GM23338 (cell line): Measurements from ENCODE around the gene KAZN. TPM values are rescaled to one million over a fixed set of nuclear protein-coding genes. Genes with fewer than 3 reads are reported as not detected.

Experiments
- ATAC-seq: fragments of 200-7000 bp; cut with Tn5 transposase; 3 replicates; pipeline ENCODE4 v1.9.1; 2020
- DNase-seq: peaks from one replicate; pipeline ENCODE4 v3.0.0-alpha.2; 2015; ENCODE audit warnings: low spot score
- H2AFZ ChIP-seq: fragments of 200-600 bp; sonication (generic); 2 replicates; pipeline ENCODE4 v1.8.0; 2016; ENCODE audit warnings: antibody characterized with exemption, mild to moderate bottlenecking, moderate library complexity
- H3F3A ChIP-seq: fragments of 200-600 bp; sonication (generic); replicated peaks from 2 replicates; pipeline ENCODE4 v1.8.0; 2017; ENCODE audit warnings: antibody characterized with exemption, mixed run types, low read depth
- H3K27ac ChIP-seq: fragments of 200-600 bp; sonication (generic); 2 replicates; pipeline ENCODE4 v1.6.1; 2016; ENCODE audit warnings: low read depth
- H3K27me3 ChIP-seq: fragments of 200-600 bp; sonication (generic); 2 replicates; pipeline ENCODE4 v1.8.0; 2016; ENCODE audit warnings: mild to moderate bottlenecking, mixed run types, moderate library complexity; ENCODE audit not compliant: insufficient read depth
- H3K36me3 ChIP-seq: fragments of 200-600 bp; sonication (generic); 2 replicates; pipeline ENCODE4 v1.8.0; 2016; ENCODE audit warnings: mild to moderate bottlenecking; ENCODE audit not compliant: insufficient read depth
- H3K4me1 ChIP-seq: fragments of 200-600 bp; sonication (generic); 2 replicates; pipeline ENCODE4 v1.8.0; 2016; ENCODE audit warnings: mild to moderate bottlenecking, moderate library complexity; ENCODE audit not compliant: insufficient read depth
- H3K4me2 ChIP-seq: fragments of 200-600 bp; sonication (generic); 2 replicates; pipeline ENCODE4 v1.7.1; 2017; ENCODE audit warnings: mixed run types
- H3K4me3 ChIP-seq: fragments of 200-600 bp; sonication (generic); 2 replicates; pipeline ENCODE4 v1.6.1; 2016; ENCODE audit warnings: mixed run types
- H3K79me2 ChIP-seq: fragments of 200-600 bp; sonication (generic); replicated peaks from 2 replicates; pipeline ENCODE4 v1.8.0; 2017; ENCODE audit warnings: mild to moderate bottlenecking; ENCODE audit not compliant: insufficient read depth
- H3K9me2 ChIP-seq: fragments of 200-600 bp; sonication (generic); 2 replicates; pipeline ENCODE4 v1.8.0; 2017; ENCODE audit not compliant: insufficient read depth
- H4K20me1 ChIP-seq: fragments of 200-600 bp; sonication (generic); replicated peaks from 2 replicates; pipeline ENCODE4 v1.8.0; 2017; ENCODE audit warnings: mild to moderate bottlenecking; ENCODE audit not compliant: insufficient read depth
- H3K27ac Mint-ChIP-seq: 2 replicates; pipeline ENCODE4 v1.8.0; 2020; ENCODE audit warnings: inconsistent platforms, mild to moderate bottlenecking, moderate library complexity, mixed read lengths
- H3K27me3 Mint-ChIP-seq: 3 replicates; pipeline ENCODE4 v1.8.0; 2022; ENCODE audit warnings: low read depth, mild to moderate bottlenecking, moderate library complexity, mixed read lengths, inconsistent platforms; ENCODE audit not compliant: insufficient read depth, poor library complexity
- H3K36me3 Mint-ChIP-seq: 3 replicates; pipeline ENCODE4 v1.8.0; 2021; ENCODE audit warnings: low read depth, mild to moderate bottlenecking, inconsistent platforms, moderate library complexity, mixed read lengths
- H3K4me1 Mint-ChIP-seq: 3 replicates; pipeline ENCODE4 v1.8.0; 2020; ENCODE audit warnings: mild to moderate bottlenecking, inconsistent platforms, mixed read lengths
- H3K4me3 Mint-ChIP-seq: 3 replicates; pipeline ENCODE4 v1.8.0; 2021; ENCODE audit warnings: moderate library complexity, mild to moderate bottlenecking, inconsistent platforms, mixed read lengths
- H3K9me3 Mint-ChIP-seq: 3 replicates; pipeline ENCODE4 v1.8.0; 2020; ENCODE audit warnings: moderate library complexity, mild to moderate bottlenecking, inconsistent platforms, mixed read lengths
- CTCF ChIP-seq, 2 experiments: fragments of 200-600 bp in 1 of 2; sonication (generic) in 1 of 2; conservative IDR thresholded peaks; 2 replicates each; pipeline versions ENCODE4 v1.5.1 to v1.6.1; 2016 to 2017; ENCODE audit warnings: antibody characterized with exemption in 2 of 2, low read depth in 2 of 2, mild to moderate bottlenecking in 2 of 2, moderate library complexity in 1 of 2
- ETS1 ChIP-seq: IDR thresholded peaks from 2 replicates; pipeline ENCODE4 v1.6.1; 2016; ENCODE audit warnings: antibody characterized with exemption
- EZH2 ChIP-seq: fragments of 200-600 bp; sonication (generic); IDR thresholded peaks from one replicate; pipeline ENCODE4 v1.8.0; 2017; ENCODE audit warnings: antibody characterized with exemption, mild to moderate bottlenecking, low read depth; ENCODE audit not compliant: unreplicated experiment
- EZH2phosphoT487 ChIP-seq: fragments of 200-600 bp; sonication (generic); IDR thresholded peaks from one replicate; pipeline ENCODE4 v1.8.1; 2018; ENCODE audit warnings: antibody characterized with exemption; ENCODE audit not compliant: unreplicated experiment
- POLR2AphosphoS5 ChIP-seq: IDR thresholded peaks from 2 replicates; pipeline ENCODE4 v1.6.1; 2016; ENCODE audit warnings: antibody characterized with exemption, low read depth
- REST ChIP-seq: IDR thresholded peaks from one replicate; pipeline ENCODE4 v1.6.1; 2018; ENCODE audit warnings: antibody characterized with exemption; ENCODE audit not compliant: unreplicated experiment
- ZNF331 ChIP-seq: fragments of 250-450 bp; sonication (Bioruptor Pico); IDR thresholded peaks from 2 replicates; pipeline ENCODE4 v1.5.0; 2020; ENCODE audit warnings: low read depth, mild to moderate bottlenecking, moderate library complexity
- ZNF462 ChIP-seq: fragments of 250-450 bp; sonication (Bioruptor Pico); IDR thresholded peaks from 2 replicates; pipeline ENCODE4 v1.5.0; 2020; ENCODE audit warnings: mild to moderate bottlenecking, moderate library complexity
- polyA plus RNA-seq: library from polyadenylated mRNA; unstranded; fragments of >200 nt; fragmentation: Nextera tagmentation; extraction: Ambion mirVana; gene quantifications from 2 replicates; pipeline ENCODE4 v1.2.1, GENCODE V29; 2016
- total RNA-seq: library from RNA; depleted of rRNA; stranded (reverse); fragments of >200 nt; shearing (Covaris generic); gene quantifications from 2 replicates; pipeline ENCODE4 v1.2.3, GENCODE V29; 2014

The KAZN gene
- total and polyA plus RNA-seq, 2 experiments from 2014 or later = 9.9 to 15.0 TPM

GRCh38 chr1:14745789-14746188 is 147.3 kb downstream of the KAZN start (continued):
- TF ChIP-seq ZNF462 (CRISPR knock-in tag) (no peak), POLR2AphosphoS5 (no peak), REST (no peak), EZH2phosphoT487 (no peak)

- peaks cover 11% of the 10 kb centered on the region for H3K27me3 Mint-ChIP-seq
- TF ChIP-seq REST (no peak), EZH2 (no peak), CTCF (conservative IDR thresholded peaks at IDR 0.05; ENCODE audit: low read depth in 2 of 2) (no peak), ETS1 (no peak), ZNF331 (CRISPR knock-in tag) (no peak)
Measured at GRCh38 chr1:14746393-14746792, 147.9 kb downstream of the KAZN start.

More at GRCh38 chr1:14746393-14746792, 147.9 kb downstream of the KAZN start:
- Histone ChIP-seq H3K9me2 (no peaks in the 10 kb centered on the region), H3K79me2 (peaks cover 13% of the 10 kb centered on the region), H3K27me3 (no peaks in the 10 kb centered on the region), H3K4me2 (no peak overlapping the region), H3K36me3 (no peaks in the 10 kb centered on the region), H2AFZ (no peak overlapping the region), H3F3A (no peaks in the 10 kb centered on the region), H3K4me1 (peaks cover 22% of the 10 kb centered on the region), H3K4me3 (no peak overlapping the region), H4K20me1 (no peaks in the 10 kb centered on the region), H3K27ac (no peak overlapping the region; the same call in 1 of the 2 replicates)
- Mint-ChIP-seq H3K9me3 (no peaks in the 10 kb centered on the region), H3K36me3 (no peaks in the 10 kb centered on the region), H3K4me3 (no peak overlapping the region), H3K4me1 (peaks cover 29% of the 10 kb centered on the region), H3K27ac (no peak overlapping the region)
- ATAC-seq (no peak), DNase-seq (no peak)
